Endothelial cell of umbilical vein (primary cell): ENCODE results near the gene EPS15. TPM values are rescaled to one million over a fixed set of nuclear protein-coding genes. Genes with fewer than 3 reads are reported as not detected.

Experiments used
- BruUV-seq: library from RNA; stranded (reverse); fragments of 400-500 nt; replicated peaks from 2 replicates; lab custom pipeline; 2021; lab: Mats Ljungman, UMichigan
- CTCF ChIA-PET: fragments of 300-600, 350-600 bp; sonication (Branson Sonifier 250); formaldehyde crosslinking; loops from one replicate; lab custom pipeline; 2021; ENCODE audit warnings: antibody characterized with exemption, inconsistent platforms; lab: Charles Lee
- POLR2A ChIA-PET: fragments of 300-600, 350-600 bp; sonication (Branson Sonifier 250); formaldehyde crosslinking; loops from one replicate; lab custom pipeline; 2021; ENCODE audit warnings: antibody characterized with exemption, inconsistent platforms; lab: Charles Lee
- DNase-seq: peaks from one replicate; pipeline ENCODE4 v3.0.0-alpha.2; 2011; ENCODE audit warnings: low read depth, low spot score
- FAIRE-seq: peaks from 2 replicates; lab custom pipeline; 2011; peaks lifted over from hg19 to GRCh38; lab: Jason Lieb, UNC
- H2AFZ ChIP-seq: 2 replicates; pipeline ENCODE4 v1.6.0; 2012; ENCODE audit warnings: low read depth, low read length, control low read depth, inconsistent platforms
- H3K27ac ChIP-seq: 2 replicates; pipeline ENCODE4 v1.5.1; 2011; ENCODE audit warnings: low read depth, mild to moderate bottlenecking, control low read depth, low read length, moderate library complexity; ENCODE audit not compliant: insufficient read depth
- H3K27me3 ChIP-seq, 2 experiments: 2 replicates each; pipeline versions ENCODE4 v1.6.0 to v1.6.1; 2011; ENCODE audit warnings: low read length in 2 of 2, mixed read lengths in 1 of 2; ENCODE audit not compliant: control insufficient read depth in 2 of 2, insufficient read depth in 2 of 2
- H3K36me3 ChIP-seq, 2 experiments: 2 replicates in 1 of 2; 3 replicates in 1 of 2; pipeline ENCODE4 v1.5.1; 2011; ENCODE audit warnings: low read length in 2 of 2, mild to moderate bottlenecking in 1 of 2, moderate library complexity in 1 of 2; ENCODE audit not compliant: control insufficient read depth in 2 of 2, insufficient read depth in 2 of 2; ENCODE audit errors: extremely low read depth in 1 of 2
- H3K4me1 ChIP-seq: 3 replicates; pipeline ENCODE4 v1.5.1; 2011; ENCODE audit warnings: mild to moderate bottlenecking, low read length; ENCODE audit not compliant: control insufficient read depth, insufficient read depth; ENCODE audit errors: extremely low read depth
- H3K4me2 ChIP-seq: 2 replicates; pipeline ENCODE4 v1.6.1; 2011; ENCODE audit warnings: low read length, control low read depth, mixed read lengths; ENCODE audit not compliant: insufficient read depth
- H3K4me3 ChIP-seq, 3 experiments: fragments of 200-600 bp in 1 of 3; sonication (generic), shearing (Covaris generic) in 1 of 3; replicated peaks in 1 of 3; 2 replicates each; pipeline ENCODE4 v1.5.1; 2011 to 2016; ENCODE audit warnings: control low read depth in 3 of 3, low read length in 3 of 3, mild to moderate bottlenecking in 2 of 3, inconsistent platforms in 1 of 3, low read depth in 1 of 3, moderate library complexity in 1 of 3; ENCODE audit not compliant: insufficient read depth in 1 of 3
- H3K79me2 ChIP-seq: 2 replicates; pipeline ENCODE4 v1.6.0; 2012; ENCODE audit warnings: low read length, inconsistent platforms; ENCODE audit not compliant: control insufficient read depth, insufficient read depth
- H3K9ac ChIP-seq: replicated peaks from 2 replicates; pipeline ENCODE3; 2011; ENCODE audit warnings: low read length, control low read depth; ENCODE audit not compliant: insufficient read depth; ENCODE audit errors: extremely low read depth
- H3K9me1 ChIP-seq: replicated peaks from 3 replicates; pipeline ENCODE4 v1.6.0; 2011; ENCODE audit warnings: mild to moderate bottlenecking, low read length; ENCODE audit not compliant: control insufficient read depth, insufficient read depth; ENCODE audit errors: extremely low read depth
- H3K9me3 ChIP-seq: replicated peaks from 2 replicates; pipeline ENCODE4 v1.5.1; 2012; ENCODE audit warnings: low read length, inconsistent platforms; ENCODE audit not compliant: control insufficient read depth, insufficient read depth
- H4K20me1 ChIP-seq: replicated peaks from 2 replicates; pipeline ENCODE3; 2011; ENCODE audit warnings: mild to moderate bottlenecking, low read length; ENCODE audit not compliant: control insufficient read depth, insufficient read depth; ENCODE audit errors: extremely low read depth
- CTCF ChIP-seq, 2 donors: IDR thresholded peaks; 1 replicate in 1 of 2; 2 replicates in 1 of 2; pipeline ENCODE4 v1.5.1; 2011; ENCODE audit warnings: low read length in 2 of 2, mild to moderate bottlenecking in 2 of 2, moderate library complexity in 2 of 2, control low read depth in 1 of 2, inconsistent platforms in 1 of 2, low read depth in 1 of 2; ENCODE audit not compliant: insufficient read depth in 1 of 2; ENCODE audit errors: extremely low read depth in 1 of 2
- EZH2 ChIP-seq: IDR thresholded peaks from 2 replicates; pipeline ENCODE4 v1.6.1; 2012; ENCODE audit warnings: borderline replicate concordance, low read depth, mild to moderate bottlenecking, moderate library complexity, low read length, inconsistent platforms; ENCODE audit not compliant: severe bottlenecking
- FOS ChIP-seq: IDR thresholded peaks from 2 replicates; pipeline ENCODE4 v1.6.1; 2011; ENCODE audit warnings: mild to moderate bottlenecking, low read length, moderate library complexity, borderline replicate concordance; ENCODE audit not compliant: insufficient read depth
- GATA2 ChIP-seq: IDR thresholded peaks from 2 replicates; pipeline ENCODE4 v1.7.0; 2011; ENCODE audit warnings: low read depth, mild to moderate bottlenecking, moderate library complexity, mixed read lengths, low read length; ENCODE audit not compliant: insufficient read length, insufficient read depth
- JUN ChIP-seq: IDR thresholded peaks from 2 replicates; pipeline ENCODE4 v1.6.1; 2011; ENCODE audit warnings: borderline replicate concordance, low read depth; ENCODE audit not compliant: insufficient read length, insufficient read depth
- MAX ChIP-seq: IDR thresholded peaks from 2 replicates; pipeline ENCODE4 v1.6.1; 2011; ENCODE audit not compliant: insufficient read depth, insufficient read length
- MYC ChIP-seq: IDR thresholded peaks from one replicate; pipeline ENCODE4 v1.6.1; 2011; ENCODE audit warnings: mild to moderate bottlenecking, low read depth, low read length
- POLR2A ChIP-seq: IDR thresholded peaks from 2 replicates; pipeline ENCODE4 v1.6.1; 2012; ENCODE audit warnings: low read depth, mild to moderate bottlenecking, control low read depth, low read length
- POLR2AphosphoS5 ChIP-seq: IDR thresholded peaks from 2 replicates; pipeline ENCODE4 v1.6.1; 2012; ENCODE audit warnings: low read depth, mild to moderate bottlenecking, control low read depth, low read length, moderate library complexity; ENCODE audit not compliant: insufficient read depth
- dilution Hi-C: fragments of 300-500 bp; cut with MboI; formaldehyde crosslinking; loops from one replicate; pipeline ENCODE4 v1.15.0; 2019; ENCODE audit warnings: low sequenced_read_pairs; ENCODE audit not compliant: extremely low pct_ligation_motif_present
- intact Hi-C: fragments of 100-400 bp; cut with micrococcal nuclease; formaldehyde crosslinking; loops from one replicate; pipeline ENCODE4 v1.10.0; 2022
- polyA plus RNA-seq, 4 experiments: library from polyadenylated mRNA; depleted of rRNA in 3 of 4; stranded (reverse) in 3 of 4; unstranded in 1 of 4; fragments of >200 nt; gene quantifications; 2 replicates each; pipeline versions ENCODE4 v1.2.1 to v1.2.3, GENCODE V29; 2011 to 2012; ENCODE audit warnings: missing spikeins in 1 of 4
- total RNA-seq: library from RNA; stranded (reverse); gene quantifications from 2 replicates; pipeline ENCODE4 v1.2.3, GENCODE V29; 2021

Gene EPS15
- total and polyA plus RNA-seq, 2 donors (not counting 3 experiments of a cell fraction or from before 2014, with no cell fraction given) = 15.4 to 44.8 TPM

- H3K9ac ChIP-seq = no peak overlapping the region
- H3K79me2 ChIP-seq = peaks cover 48% of the 10 kb centered on the region
- H3K9me3 ChIP-seq = no peaks in the 10 kb centered on the region
- intact Hi-C loops = no loop called here
- dilution Hi-C loops = no loop called here
- no peak overlapping the region for H3K4me2 ChIP-seq
- H3K9me1 ChIP-seq = no peaks in the 10 kb centered on the region
- H3K4me3 ChIP-seq = no peak overlapping the region
- FAIRE-seq = no peak
- no peak overlapping the region for H2AFZ ChIP-seq
- POLR2A ChIA-PET = no interaction called here
- H4K20me1 ChIP-seq = no peaks in the 10 kb centered on the region
- H3K27me3 ChIP-seq = no peaks in the 10 kb centered on the region
- no peak for DNase-seq
- H3K27ac ChIP-seq = no peak overlapping the region
- CTCF ChIA-PET = interaction anchor here (1.0 to 1.3 kb wide), 3 partner anchors 9 to 54 kb away, joined by 3 to 5 read pairs (median 4); no protein-coding TSS in a partner anchor
- no TSS peak for BruUV-seq
- no peaks in the 10 kb centered on the region for H3K4me1 ChIP-seq
- H3K36me3 ChIP-seq = no peaks in the 10 kb centered on the region
- TF ChIP-seq EZH2 (no peak), POLR2A (no peak), POLR2AphosphoS5 (no peak)
These were observed 21.7 kb downstream of the EPS15 start for GRCh38 chr1:51497340-51497739.

- Histone ChIP-seq H3K27me3 (no peaks in the 10 kb centered on the region), H2AFZ (no peak overlapping the region), H3K4me2 (no peak overlapping the region), H3K9me1 (no peaks in the 10 kb centered on the region), H3K4me1 (no peaks in the 10 kb centered on the region), H3K27ac (no peak overlapping the region), H3K9me3 (no peaks in the 10 kb centered on the region), H3K4me3 (no peak overlapping the region), H3K9ac (no peak overlapping the region), H3K79me2 (peaks cover 63% of the 10 kb centered on the region), H4K20me1 (no peaks in the 10 kb centered on the region), H3K36me3 (no peaks in the 10 kb centered on the region)
- no peak for TF ChIP-seq POLR2A
- no peak for TF ChIP-seq POLR2AphosphoS5
- TF ChIP-seq CTCF (IDR thresholded peaks at IDR 0.05; ENCODE audit: extremely low read depth in 1 of 2, insufficient read depth in 1 of 2, low read depth in 1 of 2, low read length in 2 of 2) = no peak
- no peak for TF ChIP-seq FOS
- no peak for TF ChIP-seq MAX
- TF ChIP-seq GATA2 = no peak
- no peak for TF ChIP-seq EZH2
- no peak for TF ChIP-seq JUN
- TF ChIP-seq MYC = no peak
- ChIA-PET CTCF (no interaction called here), POLR2A (no interaction called here)
- dilution Hi-C loops (no loop called here), intact Hi-C loops (no loop called here)
- no peak for DNase-seq
- no TSS peak for BruUV-seq
- FAIRE-seq = no peak
These were observed 24.8 kb downstream of the EPS15 start for GRCh38 chr1:51494138-51494830.
